Measurements from ENCODE around the gene ATL2.

- no peak for TF ChIP-seq CTCF (IDR thresholded peaks at IDR 0.05 in 4 of 5, conservative IDR thresholded peaks at IDR 0.05 in 1 of 5)
- no peak for TF ChIP-seq POLR2A (IDR thresholded peaks at IDR 0.05)
Measured at GRCh38 chr2:38268001-38268400, 109.1 kb downstream of the ATL2 start.

All from gastrocnemius medialis (tissue), 4 donors.